Measurements from ENCODE around the gene PDCD2. TPM values are rescaled to one million over a fixed set of nuclear protein-coding genes. Genes with fewer than 3 reads are reported as not detected.

The PDCD2 gene
- total RNA-seq, 1 donor from 2014 or later, result 263 TPM

- Histone ChIP-seq H3K27ac (peak within 1 kb of the TSS; percentile 94), H3K36me3 (peaks cover 4 to 7% of the 10 kb centered on the region in 2 donors), H3K4me1 (peaks cover 8 to 29% of the 10 kb centered on the region in 2 donors), H3K4me3 (peak within 1 kb of the TSS; percentile 75 to 98), H3K27me3 (no peaks in the 10 kb centered on the region), H3K9me3 (no peaks in the 10 kb centered on the region)
- intact Hi-C loops (cut with DNase I), result loop anchor here (1.0 kb wide), 3 partner anchors 30 to 852 kb away; partner anchors contain the start of genes C6orf120, DYNLT2, ERMARD and PDCD2
- peak; percentile 95 to 99 for DNase-seq (ENCODE audit: low spot score in 2 of 2)
- TF ChIP-seq CTCF (IDR thresholded peaks at IDR 0.05), result no peak
Observed at GRCh38 chr6:170554013-170554795, 30.2 kb downstream of the PDCD2 start, which contains the start of gene TBP. Gene TBP, plus strand, starts transcription at chr6:170554369. Its CDS starts 2,661 bp downstream, at chr6:170557030.

GRCh38 chr6:170553534-170554012 lies 30.9 kb downstream of the PDCD2 start:
- H3K27ac ChIP-seq, result peak overlapping the region; percentile 94
- no peaks in the 10 kb centered on the region for H3K9me3 ChIP-seq
- peak overlapping the region; percentile 75 to 98 for H3K4me3 ChIP-seq
- TF ChIP-seq CTCF (IDR thresholded peaks at IDR 0.05), result no peak
- intact Hi-C loops (cut with DNase I), result loop anchor here (1.0 kb wide), 4 partner anchors 31 to 851 kb away; partner anchors contain the start of genes C6orf120, DYNLT2, ERMARD and FAM120B
- no peaks in the 10 kb centered on the region for H3K27me3 ChIP-seq
- DNase-seq (ENCODE audit: low spot score in 2 of 2), result no peak
- peaks cover 0 to 7% of the 10 kb centered on the region in 2 donors for H3K36me3 ChIP-seq
- H3K4me1 ChIP-seq, result peaks cover 8 to 29% of the 10 kb centered on the region in 2 donors

- DNase-seq (ENCODE audit: low spot score in 2 of 2), result peak; percentile 76 to 98
- TF ChIP-seq CTCF (IDR thresholded peaks at IDR 0.05), result no peak
- H3K27ac ChIP-seq, result peak within 1 kb of the TSS; percentile 94
- peaks cover 4 to 6% of the 10 kb centered on the region in 2 donors for H3K36me3 ChIP-seq
- intact Hi-C loops (cut with DNase I), result loop anchor here (1.0 kb wide), 1 partner anchor 247 kb away; the partner anchor contains the start of gene FAM120B
- H3K9me3 ChIP-seq, result no peaks in the 10 kb centered on the region
- H3K4me3 ChIP-seq, result peak within 1 kb of the TSS; percentile 75 to 98
- H3K4me1 ChIP-seq, result peaks cover 8 to 29% of the 10 kb centered on the region in 2 donors
- no peaks in the 10 kb centered on the region for H3K27me3 ChIP-seq
Observed at GRCh38 chr6:170552765-170553533, 31.5 kb downstream of the PDCD2 start, which contains the start of gene PSMB1. Gene PSMB1, minus strand, starts transcription at chr6:170553307. Its CDS starts 65 bp downstream, at chr6:170553242.

- Histone ChIP-seq H3K4me3 (no peak overlapping the region), H3K9me3 (no peaks in the 10 kb centered on the region), H3K4me1 (peaks cover 0 to 7% of the 10 kb centered on the region in 2 donors), H3K27me3 (no peaks in the 10 kb centered on the region), H3K36me3 (peaks cover 64 to 81% of the 10 kb centered on the region in 2 donors), H3K27ac (no peak overlapping the region)
- intact Hi-C loops (cut with DNase I), result no loop called here
- no peak for DNase-seq (ENCODE audit: low spot score in 2 of 2)
- no peak for TF ChIP-seq CTCF (IDR thresholded peaks at IDR 0.05)
Observed at GRCh38 chr6:170545405-170545804, 39.0 kb downstream of the PDCD2 start.

- no peak for DNase-seq (ENCODE audit: low spot score in 2 of 2)
- no peaks in the 10 kb centered on the region for H3K4me1 ChIP-seq
- no peaks in the 10 kb centered on the region for H3K27me3 ChIP-seq
- peaks cover 82 to 99% of the 10 kb centered on the region in 2 donors for H3K36me3 ChIP-seq
- no peak for TF ChIP-seq CTCF (IDR thresholded peaks at IDR 0.05)
- no peaks in the 10 kb centered on the region for H3K9me3 ChIP-seq
- intact Hi-C loops (cut with DNase I), result no loop called here
- no peak overlapping the region for H3K27ac ChIP-seq
- H3K4me3 ChIP-seq, result no peak overlapping the region
Observed at GRCh38 chr6:170542031-170542719, 42.3 kb downstream of the PDCD2 start.

All from ascending aorta (tissue), 2 donors.